GM12801 (cell line): Measurements from ENCODE around the gene KPNA3.

Source experiments
- TF ChIP-seq, protein P1 (sequence below): IDR thresholded peaks from one replicate; pipeline ENCODE4 v1.5.1; 2011; ENCODE audit warnings: control low read depth; ENCODE audit not compliant: insufficient read length; ENCODE audit errors: extremely low read depth

The KPNA3 gene

DNA sequence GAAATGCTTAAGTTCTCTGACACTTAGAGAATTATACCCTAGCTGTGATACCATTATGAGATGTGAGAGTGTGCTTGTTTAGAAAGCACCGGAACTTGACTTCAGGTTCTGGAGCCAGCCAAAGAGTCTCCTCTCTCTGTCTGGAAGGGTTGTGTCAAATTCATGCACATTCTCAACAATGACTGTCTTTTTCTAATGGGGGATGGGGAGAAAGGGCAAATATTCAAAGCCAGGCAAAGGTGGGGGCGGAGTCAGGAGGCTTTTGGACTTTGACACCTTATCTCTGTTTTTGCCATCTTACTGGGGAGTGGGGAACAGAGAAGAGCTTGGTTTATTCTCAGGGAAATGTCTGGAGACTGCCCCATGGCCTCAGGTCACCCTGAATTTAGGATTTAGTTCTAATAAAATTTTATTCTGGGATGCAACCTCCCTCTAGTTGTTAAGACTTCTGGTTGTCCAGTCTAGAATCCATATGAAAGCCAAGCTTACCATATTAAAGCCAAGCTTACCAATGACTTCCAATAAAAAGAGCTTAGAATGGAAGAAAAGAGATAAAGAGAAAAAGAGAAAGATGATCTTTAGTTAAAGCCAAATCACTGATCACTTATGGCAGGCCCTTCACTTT lies 28.2 kb upstream of the KPNA3 start:
- TF ChIP-seq, protein P1, sequence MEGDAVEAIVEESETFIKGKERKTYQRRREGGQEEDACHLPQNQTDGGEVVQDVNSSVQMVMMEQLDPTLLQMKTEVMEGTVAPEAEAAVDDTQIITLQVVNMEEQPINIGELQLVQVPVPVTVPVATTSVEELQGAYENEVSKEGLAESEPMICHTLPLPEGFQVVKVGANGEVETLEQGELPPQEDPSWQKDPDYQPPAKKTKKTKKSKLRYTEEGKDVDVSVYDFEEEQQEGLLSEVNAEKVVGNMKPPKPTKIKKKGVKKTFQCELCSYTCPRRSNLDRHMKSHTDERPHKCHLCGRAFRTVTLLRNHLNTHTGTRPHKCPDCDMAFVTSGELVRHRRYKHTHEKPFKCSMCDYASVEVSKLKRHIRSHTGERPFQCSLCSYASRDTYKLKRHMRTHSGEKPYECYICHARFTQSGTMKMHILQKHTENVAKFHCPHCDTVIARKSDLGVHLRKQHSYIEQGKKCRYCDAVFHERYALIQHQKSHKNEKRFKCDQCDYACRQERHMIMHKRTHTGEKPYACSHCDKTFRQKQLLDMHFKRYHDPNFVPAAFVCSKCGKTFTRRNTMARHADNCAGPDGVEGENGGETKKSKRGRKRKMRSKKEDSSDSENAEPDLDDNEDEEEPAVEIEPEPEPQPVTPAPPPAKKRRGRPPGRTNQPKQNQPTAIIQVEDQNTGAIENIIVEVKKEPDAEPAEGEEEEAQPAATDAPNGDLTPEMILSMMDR = no peak

DNA sequence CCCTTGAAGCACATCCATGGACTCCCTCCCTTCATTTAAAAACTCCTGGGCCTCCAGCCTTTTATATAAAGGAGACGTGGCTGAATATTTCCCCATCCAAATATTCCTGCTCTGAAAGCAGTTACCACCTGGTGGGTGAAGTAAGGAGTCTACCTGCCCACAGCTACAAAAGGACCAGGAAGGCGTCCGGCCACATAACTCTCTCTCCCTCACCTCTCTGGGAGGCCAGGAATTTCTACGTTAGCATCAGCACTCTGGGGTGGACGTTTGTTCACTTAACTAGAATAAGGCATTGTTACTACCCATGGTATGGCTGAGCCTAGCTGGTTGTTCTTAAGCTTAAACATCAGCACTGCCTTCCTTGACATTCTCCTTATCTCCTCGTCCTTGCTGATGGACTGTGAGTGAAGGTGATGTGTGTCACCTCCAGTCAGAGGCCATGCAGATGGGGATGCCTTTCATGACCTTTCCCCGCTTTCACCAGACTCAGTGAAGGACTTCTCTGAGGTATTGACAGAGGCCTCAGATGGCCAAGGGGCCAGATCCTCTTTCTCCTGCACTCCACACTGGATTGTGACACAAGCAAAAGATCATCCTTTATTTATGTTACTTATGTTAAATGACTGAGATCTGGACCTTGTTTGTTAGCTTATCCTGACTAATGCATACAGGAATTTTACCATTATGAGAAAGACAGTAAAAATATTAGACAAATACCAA lies 22.2 kb upstream of the KPNA3 start:
- TF ChIP-seq, protein P1 = no peak

DNA sequence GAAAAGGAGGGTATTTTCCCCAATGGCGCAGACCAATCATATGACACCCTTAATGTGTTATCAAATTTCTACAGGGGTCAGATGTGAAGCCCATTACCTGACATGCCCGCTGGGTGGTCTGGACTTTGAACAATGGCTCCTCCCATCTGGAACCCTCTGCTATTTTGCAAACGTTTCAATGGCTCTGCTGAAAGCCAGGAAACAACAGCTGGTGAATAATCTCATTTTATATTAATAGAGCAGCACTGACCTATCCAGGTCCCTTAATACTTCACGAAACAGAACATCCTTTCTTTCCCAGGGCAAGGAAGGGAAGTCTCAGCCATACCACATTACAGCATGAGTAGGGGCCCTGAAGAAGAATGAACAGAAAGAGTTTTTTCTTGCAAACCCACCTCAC lies 20.3 kb upstream of the KPNA3 start:
- TF ChIP-seq, protein P1 = no peak

DNA sequence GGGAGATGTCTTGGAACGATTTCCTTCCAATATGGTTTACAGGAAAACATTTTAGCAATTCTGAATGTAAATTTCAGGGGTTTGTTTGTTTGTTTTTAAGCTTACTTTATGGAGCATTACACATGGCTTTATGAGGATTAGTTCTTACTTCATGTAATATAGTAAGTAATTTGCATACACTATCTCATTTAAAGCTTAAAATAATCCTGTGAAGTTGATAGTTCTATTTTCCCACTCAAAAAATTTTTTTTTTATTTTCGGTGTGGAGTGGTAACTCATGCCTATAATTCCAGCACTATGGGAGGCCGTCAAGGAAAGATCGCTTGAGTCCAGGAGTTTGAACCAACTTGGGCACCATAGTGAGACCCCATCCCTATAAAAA lies 19.0 kb upstream of the KPNA3 start:
- TF ChIP-seq, protein P1 = no peak

DNA sequence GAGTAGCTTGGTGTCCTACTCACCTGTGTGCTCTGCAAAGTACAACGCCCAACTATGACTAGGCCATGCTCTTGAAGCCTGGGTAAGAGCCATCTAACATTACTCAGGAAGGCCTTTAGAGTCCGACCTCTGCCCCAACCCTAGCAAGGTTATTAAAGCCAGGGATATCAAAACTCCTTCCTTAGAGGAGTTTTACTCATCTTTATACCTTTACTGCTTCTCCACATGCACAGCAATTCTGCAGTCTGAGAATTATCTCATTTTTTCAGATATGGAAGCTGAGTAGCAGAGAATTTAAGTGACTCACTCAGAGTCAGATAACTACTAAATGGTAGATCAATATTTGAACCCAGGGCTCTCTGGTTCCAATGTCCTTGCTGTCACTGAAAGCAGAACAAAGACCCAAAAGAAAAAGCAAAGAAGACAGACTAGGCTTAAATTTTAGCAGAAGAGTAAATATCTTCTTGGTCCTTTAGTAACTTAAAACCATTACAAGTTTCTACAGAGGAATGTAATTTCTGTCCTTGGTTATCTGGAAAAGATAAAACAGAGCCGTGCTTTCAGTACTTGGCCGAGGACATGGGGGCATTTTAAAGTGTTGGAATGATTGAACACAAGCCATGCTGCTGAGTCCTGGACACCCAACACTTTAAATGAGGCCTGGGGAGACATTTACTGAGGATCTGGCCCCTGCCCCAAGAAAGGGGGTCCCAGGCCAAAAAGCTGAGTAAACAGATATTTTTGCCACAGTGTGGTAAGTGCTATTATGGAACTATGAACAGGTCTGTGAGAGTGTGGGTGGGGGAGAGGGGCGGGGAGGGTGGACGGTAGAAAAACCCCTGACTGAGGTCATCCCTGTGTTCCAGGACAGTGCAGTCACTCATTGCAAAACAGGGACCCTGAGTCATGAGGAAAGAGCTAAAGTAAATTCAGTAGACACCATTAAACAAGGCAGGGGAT lies 18.4 kb upstream of the KPNA3 start:
- TF ChIP-seq, protein P1 = no peak

DNA sequence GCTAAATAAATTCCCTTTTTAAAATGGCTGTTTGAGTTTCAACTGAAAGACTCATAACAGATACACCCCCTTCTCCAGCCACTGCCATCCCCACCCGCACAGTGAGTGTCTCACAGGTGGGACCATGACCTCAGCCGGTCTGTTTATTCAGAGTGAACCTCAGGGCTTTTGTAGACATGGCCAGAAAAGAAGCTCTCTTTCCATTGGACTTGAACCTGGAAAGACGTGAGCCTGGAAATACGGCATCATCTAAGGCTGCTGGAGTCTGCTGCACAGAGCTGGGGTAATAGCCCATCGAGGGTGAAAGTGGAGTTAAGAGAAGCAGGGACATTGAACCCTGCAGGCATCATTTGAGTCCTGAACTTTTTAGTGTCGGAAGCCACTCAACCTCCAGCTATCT lies 15.2 kb upstream of the KPNA3 start:
- TF ChIP-seq, protein P1 = no peak

DNA sequence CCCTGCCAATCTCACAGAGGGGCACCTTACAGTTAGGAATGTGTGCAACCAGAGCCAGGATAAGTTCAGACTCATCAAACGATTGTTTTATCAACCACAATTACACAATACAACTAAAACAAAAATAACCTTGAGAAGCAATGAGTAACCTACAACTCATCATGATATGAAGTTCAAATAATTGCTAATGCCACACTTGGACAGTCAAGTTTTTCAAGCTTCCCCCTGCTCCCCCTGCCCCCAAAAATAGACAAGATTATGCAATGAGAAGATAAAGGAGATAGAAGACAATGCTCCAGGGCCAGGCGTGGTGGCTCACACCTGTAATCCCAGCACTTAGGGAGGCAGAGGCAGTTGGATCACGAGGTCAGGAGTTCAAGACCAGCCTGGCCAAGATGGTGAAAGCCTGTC lies 13.6 kb upstream of the KPNA3 start:
- TF ChIP-seq, protein P1 = no peak
